GM19328 (cell line): ENCODE measurements around the gene GPR89A.
"Not testable (repeated sequence)": the region's sequence is repeated elsewhere in the genome, so short reads cannot be mapped to it uniquely, and the experiment has no call there.

ENCODE experiments used
- ATAC-seq: cut with Tn5 transposase; IDR thresholded peaks from one replicate; pipeline ENCODE4 v1.9.1; 2021; ENCODE audit warnings: mild to moderate bottlenecking, moderate library complexity; ENCODE audit not compliant: unreplicated experiment

The GPR89A gene

GRCh38 chr1:145607833-145608733 is at the start of gene GPR89A:
GPR89A (plus strand) TSS chr1:145607988; CDS start chr1:145608134, 146 bp downstream.
- peak; percentile 95 for ATAC-seq

DNA sequence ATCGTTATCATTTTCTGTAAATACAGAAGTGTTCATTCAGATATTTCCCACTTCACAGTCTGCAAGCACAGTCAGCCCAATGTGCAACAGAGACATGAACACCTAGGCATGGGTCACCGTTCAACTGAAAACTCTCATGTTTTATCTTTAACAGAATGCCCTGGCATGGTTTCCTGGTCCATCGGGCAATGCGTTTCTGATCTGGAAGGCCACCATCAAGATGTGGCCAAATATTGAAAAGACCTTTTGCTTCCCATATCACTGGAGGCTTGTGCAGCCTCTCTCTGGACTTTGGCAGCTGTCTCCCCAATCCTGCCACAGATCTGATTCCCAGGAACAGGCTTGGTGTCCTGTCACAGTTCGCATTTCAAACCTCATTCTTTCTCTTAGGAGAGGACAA is 21.0 kb upstream of the GPR89A start:
- ATAC-seq = not testable (repeated sequence)

DNA sequence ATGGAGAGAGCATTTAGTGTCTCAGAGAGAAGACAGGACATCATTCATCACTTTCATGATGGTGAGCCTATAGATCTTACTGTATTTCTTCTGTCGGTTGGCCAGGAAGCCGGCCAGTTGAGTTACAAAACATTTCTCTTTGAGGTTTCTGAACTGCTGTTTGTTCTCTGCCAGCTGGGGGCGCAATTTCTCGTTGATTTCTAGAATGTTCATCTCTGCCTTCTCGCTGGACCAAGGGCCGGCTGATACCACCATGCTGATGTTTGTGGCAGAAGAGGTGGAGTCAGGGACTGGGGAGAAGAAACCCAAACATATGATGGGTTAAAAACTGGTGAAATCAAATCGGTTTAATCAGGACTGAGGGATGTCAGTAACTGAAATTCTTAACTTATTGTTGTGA is 17.0 kb upstream of the GPR89A start:
- ATAC-seq = not testable (repeated sequence)

- ATAC-seq = not testable (repeated sequence)
Observed at GRCh38 chr1:145592347-145592746, 15.4 kb upstream of the GPR89A start.

- ATAC-seq = not testable (repeated sequence)
Observed at GRCh38 chr1:145595421-145595820, 12.4 kb upstream of the GPR89A start.

DNA sequence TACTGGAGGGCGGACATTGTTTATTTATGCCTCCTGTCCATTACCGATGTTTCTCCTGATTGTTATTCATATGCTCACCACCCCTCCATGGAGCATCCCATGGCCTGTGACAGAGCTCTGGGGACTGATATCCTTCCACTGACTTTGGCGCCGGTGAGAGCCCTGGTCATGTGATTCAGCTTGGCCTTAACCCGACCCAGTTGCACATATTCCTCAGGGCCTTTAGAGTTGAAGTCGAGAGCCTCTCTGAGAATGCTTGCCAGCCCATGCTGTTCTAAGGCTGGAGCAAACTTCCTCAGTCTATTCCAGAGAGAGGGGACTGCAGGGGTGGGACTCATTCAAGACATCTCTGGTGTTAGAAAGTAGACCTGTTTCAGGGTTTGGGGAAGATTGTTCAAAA is 11.6 kb upstream of the GPR89A start:
- not testable (repeated sequence) for ATAC-seq

- ATAC-seq = not testable (repeated sequence)
Observed at GRCh38 chr1:145599426-145599825, 8.4 kb upstream of the GPR89A start.

- ATAC-seq = no peak
Observed at GRCh38 chr1:145601593-145601992, 6.2 kb upstream of the GPR89A start.

DNA sequence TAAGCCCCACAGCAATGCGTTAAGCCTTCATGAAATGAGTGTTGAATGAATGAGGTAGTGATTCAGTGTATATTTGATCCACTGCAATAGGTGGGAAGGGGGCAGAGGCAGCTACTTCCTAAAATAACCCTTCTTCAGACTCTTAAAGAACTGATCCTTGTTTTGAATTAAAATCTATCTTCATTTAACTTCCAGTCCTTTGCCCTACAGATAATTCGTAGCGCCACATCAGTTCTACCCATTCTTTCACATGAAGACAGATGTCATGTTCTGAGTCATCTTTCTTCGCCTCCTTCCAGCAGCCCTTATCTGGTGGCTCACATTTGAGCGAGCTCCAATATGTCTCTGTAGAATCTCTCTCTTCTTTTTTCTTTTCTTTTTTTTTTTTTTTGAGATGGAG is 948 bp upstream of the GPR89A start:
- ATAC-seq = not testable (repeated sequence)

- ATAC-seq = not testable (repeated sequence)
Observed at GRCh38 chr1:145607289-145607688, 499 bp upstream of the GPR89A start.

DNA sequence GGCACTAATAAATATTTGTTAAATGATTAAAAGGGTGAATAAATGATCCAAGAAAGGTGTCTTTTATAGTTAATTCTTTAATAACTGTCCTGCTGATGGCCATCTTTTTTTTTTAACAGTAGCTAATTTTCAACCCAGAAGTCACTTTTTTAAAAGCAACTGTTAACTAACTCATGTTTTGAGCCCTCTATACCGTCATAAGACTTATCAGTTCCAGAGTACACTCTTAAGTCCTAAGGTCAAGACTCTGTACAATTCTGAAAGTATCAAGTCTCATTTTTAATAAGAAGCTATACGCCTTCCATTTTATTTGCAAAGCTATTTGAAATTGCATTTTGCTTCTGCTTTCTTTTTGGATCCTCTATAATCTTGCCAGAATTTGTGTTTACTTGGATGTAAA is 3.0 kb downstream of the GPR89A start:
- not testable (repeated sequence) for ATAC-seq

GRCh38 chr1:145620073-145620472 is 12.3 kb downstream of the GPR89A start:
- not testable (repeated sequence) for ATAC-seq

DNA sequence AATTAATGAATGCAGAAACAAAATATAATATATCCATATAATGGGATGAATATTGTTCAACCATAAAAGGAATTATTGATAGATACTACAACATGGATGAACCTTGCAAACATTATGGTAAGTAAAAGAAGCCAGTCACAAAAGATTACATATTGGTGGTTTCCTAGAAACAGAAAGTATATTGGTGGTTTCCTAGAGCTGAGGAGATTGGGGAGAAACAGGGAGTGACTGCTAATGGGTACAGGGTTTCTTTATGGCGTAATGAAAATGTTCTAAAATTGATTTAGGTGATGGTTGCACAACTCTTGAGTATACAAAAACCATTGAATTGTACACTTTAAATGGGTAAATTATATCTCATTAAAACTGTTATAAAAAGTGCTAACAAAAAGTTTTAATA is 14.4 kb downstream of the GPR89A start:
- not testable (repeated sequence) for ATAC-seq

GRCh38 chr1:145636237-145636636 is 28.4 kb downstream of the GPR89A start:
- ATAC-seq = not testable (repeated sequence)

- ATAC-seq = not testable (repeated sequence)
Observed at GRCh38 chr1:145641886-145642285, 34.1 kb downstream of the GPR89A start.

DNA sequence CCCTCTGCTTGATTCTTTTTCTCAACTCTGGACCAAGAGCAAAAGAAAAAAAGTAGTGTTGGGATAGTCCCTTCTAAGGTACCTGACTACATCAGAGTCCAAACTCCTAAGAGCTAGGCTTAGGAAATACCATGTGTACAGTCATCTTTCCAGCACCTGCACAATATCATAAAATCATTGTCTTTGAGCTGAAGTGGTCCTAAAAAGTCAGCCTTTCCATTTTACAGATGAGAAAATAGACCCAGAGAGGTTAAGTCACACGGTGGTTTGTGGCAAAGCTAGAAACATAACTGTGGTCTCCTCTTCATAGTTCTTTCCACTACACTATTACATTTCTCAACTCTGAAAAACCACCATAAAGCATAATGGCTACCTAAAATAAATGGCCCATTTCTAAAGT is 36.2 kb downstream of the GPR89A start:
- ATAC-seq = not testable (repeated sequence)

- ATAC-seq = not testable (repeated sequence)
Observed at GRCh38 chr1:145656245-145656943, 48.6 kb downstream of the GPR89A start.

DNA sequence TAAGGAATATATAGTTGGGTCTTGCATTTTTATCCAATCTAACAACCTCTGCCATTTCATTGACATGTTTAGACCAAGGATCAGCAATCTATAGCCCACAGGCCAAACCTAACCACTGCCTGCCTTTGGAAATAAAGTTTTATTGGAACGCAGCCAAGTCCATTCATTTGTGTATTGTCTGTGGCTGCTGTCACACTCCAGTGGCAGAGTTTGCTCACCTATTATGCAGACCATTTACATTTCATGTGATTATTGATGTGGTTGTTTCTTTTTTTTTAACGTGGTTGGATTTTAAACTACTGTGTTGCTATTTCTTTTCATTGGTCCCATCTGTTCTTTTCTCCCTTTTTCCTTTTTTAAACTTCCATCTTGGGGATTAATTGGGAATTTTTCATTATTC is 54.7 kb downstream of the GPR89A start:
- not testable (repeated sequence) for ATAC-seq

DNA sequence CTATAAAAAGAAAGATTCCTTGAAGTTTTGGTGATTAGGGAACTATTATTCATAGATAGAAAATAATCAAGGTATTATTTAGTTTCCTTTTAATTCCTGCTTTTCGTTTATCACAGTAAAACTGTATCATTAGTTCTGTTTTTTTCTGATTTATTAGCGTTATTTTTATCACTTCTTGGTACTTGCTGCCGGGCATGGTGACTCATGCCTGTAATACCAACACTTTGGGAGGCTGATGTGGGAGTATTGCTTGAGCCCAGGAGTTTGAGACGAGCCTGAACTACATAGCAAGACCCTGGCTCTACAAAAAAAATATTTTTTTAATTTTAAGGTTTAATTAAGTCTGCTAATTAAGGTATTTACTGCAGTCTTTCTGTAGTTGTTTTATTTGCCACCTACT is 57.2 kb downstream of the GPR89A start:
- ATAC-seq = not testable (repeated sequence)

- ATAC-seq = not testable (repeated sequence)
Observed at GRCh38 chr1:145670995-145671745, 63.4 kb downstream of the GPR89A start.

GRCh38 chr1:145673217-145673616 is 65.4 kb downstream of the GPR89A start:
- ATAC-seq = not testable (repeated sequence)
